ENCODE data around the gene CRTAC1.

CRTAC1 gene

DNA sequence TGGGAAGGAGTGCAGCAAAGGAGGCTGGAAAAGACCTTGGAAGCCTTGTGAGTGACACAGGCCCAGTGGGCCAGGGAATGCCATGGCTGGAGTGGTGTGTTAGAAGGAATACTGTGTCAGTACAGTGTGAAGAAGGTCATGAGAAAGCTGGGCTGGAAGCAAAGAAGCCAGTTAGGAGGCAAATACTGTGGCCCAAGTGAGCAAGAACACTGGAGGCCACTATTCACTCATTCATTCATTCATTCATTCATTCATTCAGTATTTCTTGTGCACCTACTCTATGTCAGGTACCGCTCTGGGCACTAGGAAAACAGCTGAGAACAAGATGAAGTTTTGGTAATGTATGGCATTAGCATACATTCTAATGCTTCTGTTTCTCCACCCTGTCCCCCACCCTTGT, 9.6 kb downstream of the CRTAC1 start:
- Histone ChIP-seq H3K27me3 (peaks cover 3% of the 10 kb centered on the region; the same call in 1 of the 2 replicates), H3K9me3 (no peaks in the 10 kb centered on the region), H3K36me3 (no peaks in the 10 kb centered on the region), H3K4me1 (no peaks in the 10 kb centered on the region), H3K4me3 (ENCODE audit: low read depth, low read length) (no peak overlapping the region)
- no peak for DNase-seq
- TF ChIP-seq, protein P1, sequence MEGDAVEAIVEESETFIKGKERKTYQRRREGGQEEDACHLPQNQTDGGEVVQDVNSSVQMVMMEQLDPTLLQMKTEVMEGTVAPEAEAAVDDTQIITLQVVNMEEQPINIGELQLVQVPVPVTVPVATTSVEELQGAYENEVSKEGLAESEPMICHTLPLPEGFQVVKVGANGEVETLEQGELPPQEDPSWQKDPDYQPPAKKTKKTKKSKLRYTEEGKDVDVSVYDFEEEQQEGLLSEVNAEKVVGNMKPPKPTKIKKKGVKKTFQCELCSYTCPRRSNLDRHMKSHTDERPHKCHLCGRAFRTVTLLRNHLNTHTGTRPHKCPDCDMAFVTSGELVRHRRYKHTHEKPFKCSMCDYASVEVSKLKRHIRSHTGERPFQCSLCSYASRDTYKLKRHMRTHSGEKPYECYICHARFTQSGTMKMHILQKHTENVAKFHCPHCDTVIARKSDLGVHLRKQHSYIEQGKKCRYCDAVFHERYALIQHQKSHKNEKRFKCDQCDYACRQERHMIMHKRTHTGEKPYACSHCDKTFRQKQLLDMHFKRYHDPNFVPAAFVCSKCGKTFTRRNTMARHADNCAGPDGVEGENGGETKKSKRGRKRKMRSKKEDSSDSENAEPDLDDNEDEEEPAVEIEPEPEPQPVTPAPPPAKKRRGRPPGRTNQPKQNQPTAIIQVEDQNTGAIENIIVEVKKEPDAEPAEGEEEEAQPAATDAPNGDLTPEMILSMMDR (IDR thresholded peaks at IDR 0.05; ENCODE audit: low read depth, low read length): no peak

DNA sequence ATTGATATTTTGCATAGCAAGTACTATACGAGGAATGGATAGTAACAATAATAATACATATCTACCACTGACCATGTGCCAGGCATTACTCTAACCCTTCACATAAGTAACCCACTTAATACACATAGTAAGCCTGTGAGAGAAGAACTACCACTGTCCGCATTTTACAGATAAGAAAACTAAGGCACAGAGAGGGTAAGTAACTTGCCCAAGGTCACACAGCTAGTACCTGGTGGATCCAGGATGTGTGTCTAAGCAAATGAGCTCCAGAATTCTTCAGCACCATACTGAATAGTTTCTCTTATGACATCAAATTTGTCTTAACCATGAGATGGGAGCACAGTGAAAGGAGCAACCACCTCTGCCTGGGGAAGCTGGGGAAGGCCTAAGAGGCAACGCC, 10.2 kb downstream of the CRTAC1 start:
- TF ChIP-seq, protein P1 (IDR thresholded peaks at IDR 0.05; ENCODE audit: low read depth, low read length): no peak
- Histone ChIP-seq H3K36me3 (no peaks in the 10 kb centered on the region), H3K27me3 (no peaks in the 10 kb centered on the region; the same call in 1 of the 2 replicates), H3K4me1 (no peaks in the 10 kb centered on the region), H3K4me3 (ENCODE audit: low read depth, low read length) (no peak overlapping the region), H3K9me3 (no peaks in the 10 kb centered on the region)
- DNase-seq: no peak

DNA sequence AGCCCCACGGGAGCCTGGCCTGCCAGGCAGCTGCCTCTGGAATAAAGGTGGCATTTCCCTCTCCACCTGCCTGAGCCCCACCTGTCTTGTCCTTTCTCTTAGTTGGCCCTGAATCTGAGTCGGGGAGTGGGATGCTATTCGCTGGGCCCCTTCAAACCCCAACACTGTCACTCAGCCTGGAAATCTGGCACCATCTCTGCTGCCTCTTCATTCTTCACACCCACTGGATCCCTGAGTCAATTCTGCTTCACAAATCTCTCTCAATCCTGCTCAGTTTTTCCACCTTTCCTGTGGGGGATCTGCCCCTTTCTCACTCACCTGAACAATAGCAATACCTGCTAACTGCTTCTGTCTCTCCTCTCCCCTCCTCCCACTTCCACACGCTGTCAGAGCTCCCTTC, 10.6 kb downstream of the CRTAC1 start:
- no peaks in the 10 kb centered on the region for H3K27me3 ChIP-seq
- DNase-seq: no peak

DNA sequence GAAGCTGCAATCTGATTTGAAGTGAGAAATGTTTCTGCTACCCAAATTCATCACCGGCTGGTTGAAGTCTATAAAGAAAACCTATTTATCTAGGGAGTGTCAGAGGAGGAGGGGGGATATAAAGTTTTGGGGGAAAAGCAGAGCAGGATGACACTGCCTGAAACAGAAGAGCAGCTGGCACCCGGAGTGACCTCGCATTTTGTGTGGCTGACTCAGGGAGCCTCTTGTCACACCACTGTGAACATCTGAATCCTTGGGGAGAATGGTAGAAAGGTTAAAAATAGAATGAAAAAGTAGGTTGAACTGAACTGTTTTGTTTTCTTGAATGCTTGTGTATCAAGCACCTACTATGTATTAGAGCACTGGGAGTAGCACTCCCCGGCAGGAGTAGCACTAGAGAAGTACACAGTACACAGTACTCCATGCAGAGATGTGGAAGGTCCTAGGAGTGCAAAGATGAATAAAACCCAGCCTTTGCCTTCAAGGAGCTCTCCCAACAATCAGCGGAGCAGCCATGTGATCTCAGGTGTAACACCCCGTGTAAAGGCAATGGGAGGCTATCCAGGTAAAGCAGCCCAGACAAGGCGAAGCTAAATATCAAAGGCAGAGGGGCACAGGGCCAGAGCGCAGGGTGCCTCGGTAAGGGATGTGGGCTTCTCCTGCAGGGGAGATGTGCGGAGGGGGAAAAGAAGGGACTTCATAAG, 13.5 kb downstream of the CRTAC1 start:
- H3K27me3 ChIP-seq: no peaks in the 10 kb centered on the region
- TF ChIP-seq, protein P1 (IDR thresholded peaks at IDR 0.05; ENCODE audit: low read depth, low read length): no peak

More for the DNA sequence above, 10.6 kb downstream of the CRTAC1 start:
- H3K9me3 ChIP-seq: no peaks in the 10 kb centered on the region
- no peak overlapping the region for H3K4me3 ChIP-seq (ENCODE audit: low read depth, low read length)
- no peaks in the 10 kb centered on the region for H3K4me1 ChIP-seq
- TF ChIP-seq, protein P1 (IDR thresholded peaks at IDR 0.05; ENCODE audit: low read depth, low read length): no peak
- H3K36me3 ChIP-seq: no peaks in the 10 kb centered on the region

DNA sequence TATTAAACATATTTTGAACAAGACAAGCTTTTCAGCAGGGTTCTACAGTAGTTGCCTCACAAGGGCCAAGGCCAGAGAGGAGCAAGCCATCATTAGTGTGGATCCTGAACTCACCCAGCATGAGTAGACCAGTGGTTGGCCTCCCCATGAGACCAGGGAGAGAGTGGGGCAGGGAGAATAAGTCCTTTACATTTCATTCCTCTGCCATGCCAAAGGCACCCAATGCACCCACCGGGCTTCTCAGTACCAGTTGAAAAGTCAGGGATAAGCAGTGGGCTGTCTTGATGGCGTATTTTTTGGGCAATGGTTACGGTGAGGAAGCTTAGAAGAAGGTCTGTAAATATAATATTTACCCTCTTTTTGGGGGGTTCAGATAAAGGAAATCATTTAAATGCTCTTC, 16.6 kb downstream of the CRTAC1 start:
- no peaks in the 10 kb centered on the region for H3K27me3 ChIP-seq
- no peaks in the 10 kb centered on the region for H3K9me3 ChIP-seq
- H3K4me3 ChIP-seq (ENCODE audit: low read depth, low read length): no peak overlapping the region
- DNase-seq: no peak
- no peaks in the 10 kb centered on the region for H3K4me1 ChIP-seq
- TF ChIP-seq, protein P1 (IDR thresholded peaks at IDR 0.05; ENCODE audit: low read depth, low read length): no peak
- H3K36me3 ChIP-seq: no peaks in the 10 kb centered on the region

More for the DNA sequence above, 13.5 kb downstream of the CRTAC1 start:
- no peak for DNase-seq
- Histone ChIP-seq H3K9me3 (no peaks in the 10 kb centered on the region), H3K4me1 (no peaks in the 10 kb centered on the region), H3K4me3 (ENCODE audit: low read depth, low read length) (no peak overlapping the region), H3K36me3 (no peaks in the 10 kb centered on the region)

DNA sequence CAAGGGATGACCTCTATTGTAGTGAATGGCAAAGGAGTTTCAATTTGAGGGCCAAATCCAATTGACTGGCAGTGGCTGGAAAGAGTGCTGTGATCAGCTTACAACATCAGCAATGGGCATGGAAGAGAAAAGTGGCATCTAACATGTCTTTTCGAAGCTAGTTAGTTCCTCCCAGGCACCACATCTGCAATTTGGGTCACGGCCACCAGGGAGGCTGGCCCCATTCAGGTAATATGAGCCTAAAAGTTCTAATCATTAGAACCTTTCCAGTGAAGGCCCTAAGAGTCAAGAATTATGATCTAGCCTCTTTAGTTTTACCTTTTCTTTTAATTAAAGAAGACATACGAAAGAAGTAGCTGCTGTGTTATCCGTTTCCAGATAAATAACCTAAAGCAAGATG, 17.3 kb downstream of the CRTAC1 start:
- no peaks in the 10 kb centered on the region for H3K27me3 ChIP-seq
- DNase-seq: no peak
- TF ChIP-seq, protein P1 (IDR thresholded peaks at IDR 0.05; ENCODE audit: low read depth, low read length): no peak; the same call in 1 of the 2 replicates

More for the DNA sequence above, 17.3 kb downstream of the CRTAC1 start:
- no peaks in the 10 kb centered on the region for H3K9me3 ChIP-seq
- no peaks in the 10 kb centered on the region for H3K4me1 ChIP-seq
- no peaks in the 10 kb centered on the region for H3K36me3 ChIP-seq
- H3K4me3 ChIP-seq (ENCODE audit: low read depth, low read length): no peak overlapping the region

Measured in BE2C (cell line).